Stromal cell of bone marrow (primary cell): ENCODE results near the gene SECISBP2.
"Not testable (repeated sequence)": the region's sequence is repeated elsewhere in the genome, so short reads cannot be mapped to it uniquely, and the experiment has no call there.

Experiments
- DNase-seq: peaks from one replicate; pipeline ENCODE4 v3.0.0-alpha.2; 2012; ENCODE audit warnings: low read depth

The SECISBP2 gene

GRCh38 chr9:89310475-89311345 lies 7.6 kb upstream of the SECISBP2 start, which contains the start of gene CKS2:
Gene CKS2 (plus strand): TSS chr9:89311195. CDS start chr9:89311293, 98 bp downstream.
- peak; percentile 100 for DNase-seq

- no peak for DNase-seq
Measured at GRCh38 chr9:89311346-89312221, 6.7 kb upstream of the SECISBP2 start.

- DNase-seq, result no peak
Measured at GRCh38 chr9:89312222-89312571, 6.1 kb upstream of the SECISBP2 start.

- no peak for DNase-seq
Measured at GRCh38 chr9:89313842-89314241, 4.5 kb upstream of the SECISBP2 start.

- DNase-seq, result no peak
Measured at GRCh38 chr9:89314955-89315354, 3.3 kb upstream of the SECISBP2 start.

DNA sequence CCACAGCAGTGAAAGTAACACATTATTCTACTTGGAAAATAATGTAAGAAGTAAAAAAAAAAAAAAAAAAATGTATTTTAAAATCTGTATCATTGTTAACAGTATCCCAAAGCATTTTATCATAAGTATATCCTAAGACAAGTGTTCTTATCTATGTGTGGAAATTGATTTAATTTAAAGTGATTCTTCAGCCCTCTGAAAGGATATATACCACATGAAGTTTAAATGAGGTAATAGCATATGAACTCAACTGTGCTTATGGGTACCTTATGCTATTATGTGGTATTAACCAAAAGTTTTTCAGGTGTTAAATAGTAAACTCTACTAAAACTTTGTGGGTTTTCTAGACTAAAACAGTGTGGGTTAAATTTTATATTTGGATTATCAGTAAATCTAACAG lies 2.8 kb upstream of the SECISBP2 start:
- DNase-seq, result no peak

DNA sequence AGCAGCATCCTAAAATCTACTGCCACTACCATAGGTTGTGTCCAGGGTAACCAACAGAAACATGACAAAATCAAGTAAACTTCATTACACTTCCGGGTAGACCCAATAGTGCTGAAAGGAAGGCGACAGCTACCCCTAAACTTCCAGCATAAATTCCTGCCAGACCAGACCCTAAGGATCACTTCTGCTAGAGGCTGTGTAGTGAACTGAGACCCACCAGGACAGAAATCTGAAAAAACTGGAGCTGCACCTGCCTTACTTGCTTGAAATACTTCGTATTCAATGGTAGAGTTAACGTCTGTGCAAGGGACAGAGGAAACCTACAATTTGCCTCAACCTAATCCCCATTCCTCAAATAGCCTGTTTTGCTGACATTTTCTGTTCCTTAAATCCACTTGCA lies 1.0 kb upstream of the SECISBP2 start:
- no peak for DNase-seq

DNA sequence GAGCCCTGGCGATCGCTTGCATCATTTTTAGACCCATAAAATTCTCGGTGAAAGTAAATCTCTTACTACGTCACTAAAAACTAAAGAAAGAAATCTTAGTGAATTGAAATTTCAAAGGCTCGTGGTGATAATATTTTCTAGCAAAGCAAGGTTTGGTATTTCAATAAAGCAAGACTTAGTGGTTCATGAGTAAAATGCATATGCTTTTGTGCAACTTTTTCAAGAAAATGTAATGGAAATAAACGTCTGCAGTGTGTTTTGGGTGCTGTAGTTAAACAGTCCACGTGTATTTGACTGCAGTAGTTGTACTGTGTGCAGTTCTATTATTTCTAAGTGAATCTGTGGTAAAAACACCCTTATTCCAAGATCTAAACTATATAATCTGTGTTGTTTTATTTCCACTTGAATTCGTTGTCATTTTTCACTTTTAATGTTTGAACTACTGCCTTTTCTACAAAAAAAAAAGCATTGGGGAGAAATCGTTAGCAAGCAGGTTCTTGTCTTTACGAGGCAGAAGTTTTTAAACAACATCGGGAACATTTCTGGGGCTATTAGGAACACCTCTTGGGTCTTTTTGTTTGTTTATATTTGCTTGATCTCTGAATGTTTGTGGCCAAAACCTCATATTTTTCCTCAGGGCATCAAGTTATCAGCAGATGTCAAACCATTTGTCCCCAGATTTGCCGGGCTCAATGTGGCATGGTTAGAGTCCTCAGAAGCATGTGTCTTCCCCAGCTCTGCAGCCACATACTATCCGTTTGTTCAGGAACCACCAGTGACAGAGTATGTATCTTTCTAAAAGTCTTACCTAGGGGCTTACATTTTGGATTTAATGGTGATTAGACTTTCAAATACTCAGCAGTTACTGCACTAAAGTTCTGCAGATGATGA lies 960 bp downstream of the SECISBP2 start:
- no peak for DNase-seq

DNA sequence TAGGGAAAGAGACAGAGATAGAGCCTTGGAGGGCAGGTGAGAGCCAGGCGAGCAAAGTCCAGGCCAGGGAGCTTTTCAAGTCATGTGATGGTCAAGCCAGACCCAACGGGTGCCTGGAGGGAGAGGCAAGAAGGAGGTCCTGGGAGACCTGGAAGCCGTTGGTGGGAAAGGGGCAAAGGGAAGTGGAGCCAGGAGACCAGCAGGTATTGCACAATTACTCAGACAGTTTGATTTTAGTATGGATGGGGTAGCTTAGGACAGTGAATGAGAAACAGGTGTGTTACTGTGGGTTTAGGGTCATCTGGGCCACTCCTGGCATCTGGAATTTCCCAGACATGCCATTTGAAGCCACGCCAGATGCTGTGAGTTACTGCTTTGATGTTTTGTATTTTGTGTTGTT lies 5.1 kb downstream of the SECISBP2 start:
- no peak for DNase-seq

GRCh38 chr9:89325733-89326132 lies 7.4 kb downstream of the SECISBP2 start:
- no peak for DNase-seq

- no peak for DNase-seq
Measured at GRCh38 chr9:89328064-89328463, 9.8 kb downstream of the SECISBP2 start.

- no peak for DNase-seq
Measured at GRCh38 chr9:89329917-89330316, 11.6 kb downstream of the SECISBP2 start.

- no peak for DNase-seq
Measured at GRCh38 chr9:89330513-89330912, 12.2 kb downstream of the SECISBP2 start.

DNA sequence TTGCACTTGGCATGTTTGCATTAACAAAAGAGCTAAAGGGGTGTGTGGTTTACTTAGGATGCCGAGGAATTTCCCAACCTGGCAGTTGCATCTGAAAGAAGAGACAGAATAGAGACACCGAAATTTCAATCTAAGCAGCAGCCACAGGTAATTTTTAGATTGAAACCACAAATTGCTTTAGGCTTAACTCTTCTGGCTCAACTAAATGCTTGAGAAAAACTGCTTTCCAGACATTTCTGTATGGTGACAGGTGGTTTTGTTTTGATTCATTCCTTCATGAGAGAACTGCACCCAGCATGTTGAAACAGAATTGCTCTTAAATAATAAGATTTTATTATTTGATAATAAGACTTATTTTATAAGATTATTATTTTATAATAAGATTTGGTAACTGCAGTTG lies 21.5 kb downstream of the SECISBP2 start:
- DNase-seq, result no peak

GRCh38 chr9:89340332-89340731 lies 22.0 kb downstream of the SECISBP2 start:
- DNase-seq, result no peak

- DNase-seq, result no peak
Measured at GRCh38 chr9:89342213-89342612, 23.9 kb downstream of the SECISBP2 start.

DNA sequence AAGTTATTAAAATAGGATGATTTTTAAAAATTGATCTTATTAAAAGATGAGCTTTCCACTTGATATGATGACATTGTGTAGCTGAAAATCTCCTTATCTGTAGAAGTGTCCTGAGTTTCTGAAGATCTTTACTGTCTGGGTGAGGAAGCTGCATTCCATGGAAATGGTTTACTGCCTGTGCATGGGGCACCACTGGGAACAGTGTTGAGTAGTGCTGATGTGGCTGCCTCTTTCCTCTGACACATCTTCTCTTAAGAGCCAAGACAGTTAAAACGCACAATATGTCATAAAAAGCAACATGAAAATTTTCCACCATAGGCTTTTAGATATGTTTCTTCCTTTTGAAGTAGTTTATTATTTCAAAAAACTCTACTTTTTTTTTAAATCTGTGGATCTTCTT lies 24.6 kb downstream of the SECISBP2 start:
- no peak for DNase-seq

- DNase-seq, result not testable (repeated sequence)
Measured at GRCh38 chr9:89343812-89344211, 25.5 kb downstream of the SECISBP2 start.

DNA sequence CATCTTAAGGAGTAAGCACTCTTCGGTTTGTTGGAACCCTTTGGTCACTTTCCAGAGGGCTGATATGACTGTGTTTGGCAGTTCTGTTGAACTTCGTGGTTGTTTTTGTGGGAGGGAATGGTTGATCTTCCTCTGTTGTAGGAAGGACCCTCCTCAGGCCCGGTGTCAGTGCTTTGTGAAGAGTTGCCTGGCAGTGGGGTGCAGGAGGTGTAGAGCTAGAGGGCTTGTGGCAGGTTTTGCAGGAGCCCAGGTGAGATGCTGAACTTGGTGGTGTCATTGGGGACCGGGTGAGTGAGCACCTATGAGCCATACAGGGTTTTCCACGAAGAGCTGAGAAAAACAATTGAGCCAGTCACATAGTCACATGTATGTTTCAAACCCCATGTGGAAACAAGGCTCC lies 27.2 kb downstream of the SECISBP2 start:
- no peak for DNase-seq

DNA sequence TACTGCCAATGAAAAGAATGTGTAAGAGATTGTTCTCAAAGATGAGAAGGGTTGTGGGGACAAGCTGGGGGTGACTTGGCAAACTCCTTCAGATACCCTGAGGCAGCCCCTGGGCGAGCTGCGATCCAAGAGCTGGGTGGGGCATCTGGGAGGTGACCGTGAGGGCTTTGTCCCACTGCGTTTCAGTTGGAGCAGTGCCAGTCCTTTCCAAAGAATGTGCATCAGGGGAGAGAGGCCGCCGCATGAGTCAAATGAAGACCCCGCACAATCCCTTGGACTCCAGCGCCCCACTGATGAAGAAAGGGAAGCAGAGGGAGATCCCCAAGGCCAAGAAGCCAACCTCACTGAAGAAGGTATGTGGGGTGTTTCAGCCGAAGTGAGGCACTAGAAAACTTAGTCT lies 28.4 kb downstream of the SECISBP2 start:
- no peak for DNase-seq

DNA sequence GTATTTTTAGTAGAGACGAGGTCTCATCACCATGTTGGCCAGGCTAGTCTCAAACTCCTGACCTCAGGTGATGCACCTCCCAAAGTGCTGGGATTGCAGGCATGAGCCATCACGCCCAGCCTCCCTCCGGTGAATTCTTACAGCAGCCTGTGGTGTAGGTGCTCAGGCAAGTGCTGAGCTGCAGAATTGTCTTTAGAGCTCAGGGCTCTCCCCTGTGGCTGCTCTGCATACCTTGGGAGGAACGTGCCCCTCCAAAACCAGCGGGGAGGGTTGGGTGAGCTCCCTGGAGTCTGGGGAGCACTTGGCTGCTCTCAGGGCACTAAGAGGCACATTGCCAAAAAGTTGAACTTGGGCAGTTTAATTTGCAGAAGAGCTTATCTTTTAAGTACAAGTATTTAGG lies 29.4 kb downstream of the SECISBP2 start:
- no peak for DNase-seq

DNA sequence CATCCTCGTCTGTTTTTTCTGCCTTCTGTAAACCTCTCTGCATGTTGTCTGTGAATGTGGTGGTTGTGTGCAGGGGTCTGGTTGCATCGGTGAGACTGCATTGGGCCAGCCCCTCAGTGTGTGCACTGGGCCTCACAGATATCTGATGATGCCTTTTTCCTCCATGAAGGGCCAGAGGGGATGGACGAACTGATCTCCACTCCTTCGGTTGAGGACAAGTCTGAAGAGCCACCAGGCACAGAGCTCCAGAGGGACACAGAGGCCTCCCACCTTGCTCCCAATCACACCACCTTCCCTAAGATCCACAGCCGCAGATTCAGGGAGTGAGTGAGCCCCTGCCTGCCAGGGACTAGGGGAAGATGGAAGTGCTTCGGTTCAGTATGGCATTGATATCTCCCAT lies 31.3 kb downstream of the SECISBP2 start:
- DNase-seq, result no peak
